HCT116 (cell line): ENCODE data around the gene SIPA1L3.

Experiments
- ELF1 ChIP-seq: IDR thresholded peaks from 2 replicates; pipeline ENCODE4 v1.6.1; 2012; ENCODE audit warnings: low read depth, borderline replicate concordance
- EZH2 ChIP-seq: fragments of 200-600 bp; sonication (generic); IDR thresholded peaks from 2 replicates; pipeline ENCODE4 v1.6.1; 2017; ENCODE audit warnings: antibody characterized with exemption, mixed run types
- FOSL1 ChIP-seq: IDR thresholded peaks from 2 replicates; pipeline ENCODE4 v1.6.1; 2012; ENCODE audit warnings: low read depth
- JUND ChIP-seq: IDR thresholded peaks from 2 replicates; pipeline ENCODE4 v1.6.1; 2012
- POLR2A ChIP-seq: IDR thresholded peaks from 2 replicates; pipeline ENCODE4 v1.7.0; 2011; ENCODE audit warnings: borderline replicate concordance; ENCODE audit not compliant: insufficient read depth, insufficient read length; ENCODE audit errors: extremely low read depth
- POLR2AphosphoS5 ChIP-seq: IDR thresholded peaks from 2 replicates; pipeline ENCODE4 v1.6.1; 2011; ENCODE audit warnings: mild to moderate bottlenecking, low read depth, low read length, moderate library complexity
- SRF ChIP-seq: IDR thresholded peaks from 2 replicates; pipeline ENCODE4 v1.6.1; 2012; ENCODE audit warnings: low read depth
- ZNF274 ChIP-seq: fragments of 200-500 bp; sonication (Bioruptor generic); IDR thresholded peaks from 2 replicates; pipeline ENCODE4 v1.6.1; 2014; ENCODE audit warnings: mild to moderate bottlenecking, low read depth, low read length, inconsistent platforms
- TF ChIP-seq, protein P1 (sequence below), 3 experiments: fragments of 200-600 bp in 1 of 3; sonication (generic) in 1 of 3; IDR thresholded peaks in 2 of 3; conservative IDR thresholded peaks in 1 of 3; 2 replicates each; pipeline ENCODE4 v1.5.1; 2012 to 2017; ENCODE audit warnings: low read depth in 2 of 3, low read length in 2 of 3, antibody characterized with exemption in 1 of 3, borderline replicate concordance in 1 of 3, control low read depth in 1 of 3, mild to moderate bottlenecking in 1 of 3, mixed read lengths in 1 of 3, mixed run types in 1 of 3, moderate library complexity in 1 of 3; ENCODE audit not compliant: insufficient read depth in 1 of 3
- TF ChIP-seq, protein P2 (sequence below): IDR thresholded peaks from 2 replicates; pipeline ENCODE4 v1.6.1; 2012
- TF ChIP-seq, protein P3 (sequence below): IDR thresholded peaks from 2 replicates; pipeline ENCODE4 v1.6.1; 2012; ENCODE audit warnings: low read depth

DNA sequence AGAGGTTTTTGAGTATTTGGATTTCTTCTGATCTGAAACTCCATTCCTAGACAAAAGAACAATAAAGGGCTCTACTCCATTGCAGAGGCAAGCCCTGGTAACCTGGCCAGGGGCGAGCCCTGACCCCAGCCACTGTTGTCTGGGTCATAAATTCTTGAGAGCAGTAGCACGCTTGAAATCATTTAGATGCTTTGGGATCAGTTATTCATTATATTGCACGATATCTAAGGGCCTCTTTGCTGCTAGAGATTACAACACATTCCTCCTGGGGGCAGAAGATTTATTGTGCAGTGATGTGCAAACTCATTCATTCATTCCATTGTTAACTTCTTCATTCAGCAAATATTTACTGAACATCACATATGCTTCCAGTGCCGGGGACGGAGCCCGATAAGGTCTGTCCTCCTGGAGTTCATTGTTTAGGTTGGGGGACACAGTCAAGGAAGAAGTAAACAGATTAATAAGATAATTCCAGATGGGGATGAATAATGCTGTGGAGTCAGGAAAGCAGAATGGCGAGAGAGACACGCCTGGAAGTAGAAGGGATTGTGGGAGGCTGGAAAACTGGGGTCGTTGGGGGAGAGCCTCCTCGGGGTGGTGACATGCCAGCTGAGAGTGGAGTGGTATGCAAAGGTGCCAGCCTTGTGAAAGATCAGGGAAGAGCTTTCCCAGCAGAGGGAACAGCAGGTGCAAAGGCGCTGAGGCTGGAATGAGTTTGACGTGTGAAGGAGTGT is 34.9 kb downstream of the SIPA1L3 start:
- TF ChIP-seq JUND (no peak), POLR2AphosphoS5 (no peak), FOSL1 (no peak), POLR2A (no peak), EZH2 (no peak), SRF (no peak), ZNF274 (no peak), ELF1 (no peak)
- TF ChIP-seq, protein P1, sequence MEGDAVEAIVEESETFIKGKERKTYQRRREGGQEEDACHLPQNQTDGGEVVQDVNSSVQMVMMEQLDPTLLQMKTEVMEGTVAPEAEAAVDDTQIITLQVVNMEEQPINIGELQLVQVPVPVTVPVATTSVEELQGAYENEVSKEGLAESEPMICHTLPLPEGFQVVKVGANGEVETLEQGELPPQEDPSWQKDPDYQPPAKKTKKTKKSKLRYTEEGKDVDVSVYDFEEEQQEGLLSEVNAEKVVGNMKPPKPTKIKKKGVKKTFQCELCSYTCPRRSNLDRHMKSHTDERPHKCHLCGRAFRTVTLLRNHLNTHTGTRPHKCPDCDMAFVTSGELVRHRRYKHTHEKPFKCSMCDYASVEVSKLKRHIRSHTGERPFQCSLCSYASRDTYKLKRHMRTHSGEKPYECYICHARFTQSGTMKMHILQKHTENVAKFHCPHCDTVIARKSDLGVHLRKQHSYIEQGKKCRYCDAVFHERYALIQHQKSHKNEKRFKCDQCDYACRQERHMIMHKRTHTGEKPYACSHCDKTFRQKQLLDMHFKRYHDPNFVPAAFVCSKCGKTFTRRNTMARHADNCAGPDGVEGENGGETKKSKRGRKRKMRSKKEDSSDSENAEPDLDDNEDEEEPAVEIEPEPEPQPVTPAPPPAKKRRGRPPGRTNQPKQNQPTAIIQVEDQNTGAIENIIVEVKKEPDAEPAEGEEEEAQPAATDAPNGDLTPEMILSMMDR (IDR thresholded peaks at IDR 0.05 in 2 of 3, conservative IDR thresholded peaks at IDR 0.05 in 1 of 3; ENCODE audit: borderline replicate concordance in 1 of 3, insufficient read depth in 1 of 3, low read depth in 2 of 3, low read length in 2 of 3), result no peak
- TF ChIP-seq, protein P2, sequence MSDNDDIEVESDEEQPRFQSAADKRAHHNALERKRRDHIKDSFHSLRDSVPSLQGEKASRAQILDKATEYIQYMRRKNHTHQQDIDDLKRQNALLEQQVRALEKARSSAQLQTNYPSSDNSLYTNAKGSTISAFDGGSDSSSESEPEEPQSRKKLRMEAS, result no peak
- TF ChIP-seq, protein P3, sequence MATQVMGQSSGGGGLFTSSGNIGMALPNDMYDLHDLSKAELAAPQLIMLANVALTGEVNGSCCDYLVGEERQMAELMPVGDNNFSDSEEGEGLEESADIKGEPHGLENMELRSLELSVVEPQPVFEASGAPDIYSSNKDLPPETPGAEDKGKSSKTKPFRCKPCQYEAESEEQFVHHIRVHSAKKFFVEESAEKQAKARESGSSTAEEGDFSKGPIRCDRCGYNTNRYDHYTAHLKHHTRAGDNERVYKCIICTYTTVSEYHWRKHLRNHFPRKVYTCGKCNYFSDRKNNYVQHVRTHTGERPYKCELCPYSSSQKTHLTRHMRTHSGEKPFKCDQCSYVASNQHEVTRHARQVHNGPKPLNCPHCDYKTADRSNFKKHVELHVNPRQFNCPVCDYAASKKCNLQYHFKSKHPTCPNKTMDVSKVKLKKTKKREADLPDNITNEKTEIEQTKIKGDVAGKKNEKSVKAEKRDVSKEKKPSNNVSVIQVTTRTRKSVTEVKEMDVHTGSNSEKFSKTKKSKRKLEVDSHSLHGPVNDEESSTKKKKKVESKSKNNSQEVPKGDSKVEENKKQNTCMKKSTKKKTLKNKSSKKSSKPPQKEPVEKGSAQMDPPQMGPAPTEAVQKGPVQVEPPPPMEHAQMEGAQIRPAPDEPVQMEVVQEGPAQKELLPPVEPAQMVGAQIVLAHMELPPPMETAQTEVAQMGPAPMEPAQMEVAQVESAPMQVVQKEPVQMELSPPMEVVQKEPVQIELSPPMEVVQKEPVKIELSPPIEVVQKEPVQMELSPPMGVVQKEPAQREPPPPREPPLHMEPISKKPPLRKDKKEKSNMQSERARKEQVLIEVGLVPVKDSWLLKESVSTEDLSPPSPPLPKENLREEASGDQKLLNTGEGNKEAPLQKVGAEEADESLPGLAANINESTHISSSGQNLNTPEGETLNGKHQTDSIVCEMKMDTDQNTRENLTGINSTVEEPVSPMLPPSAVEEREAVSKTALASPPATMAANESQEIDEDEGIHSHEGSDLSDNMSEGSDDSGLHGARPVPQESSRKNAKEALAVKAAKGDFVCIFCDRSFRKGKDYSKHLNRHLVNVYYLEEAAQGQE, result no peak
